GM12864 (cell line): Measurements from ENCODE around the gene CCDC83.

Experiments
- DNase-seq: peaks from one replicate; pipeline ENCODE4 v3.0.0-alpha.2; 2011; ENCODE audit warnings: low read depth
- H3K4me3 ChIP-seq: 2 replicates; pipeline ENCODE4 v1.5.1; 2011; ENCODE audit warnings: mild to moderate bottlenecking, low read depth, low read length, control low read depth
- CTCF ChIP-seq: IDR thresholded peaks from 2 replicates; pipeline ENCODE4 v1.5.1; 2011; ENCODE audit warnings: low read depth, mild to moderate bottlenecking, moderate library complexity, low read length, control low read depth, inconsistent platforms; ENCODE audit errors: missing control alignments

CCDC83 gene

GRCh38 chr11:85896876-85897275 lies 41.7 kb downstream of the CCDC83 start:
- no peak overlapping the region for H3K4me3 ChIP-seq
- no peak for DNase-seq
- no peak for TF ChIP-seq CTCF

GRCh38 chr11:85898456-85898855 lies 43.3 kb downstream of the CCDC83 start:
- H3K4me3 ChIP-seq: no peak overlapping the region
- DNase-seq: no peak
- TF ChIP-seq CTCF: no peak

- no peak for TF ChIP-seq CTCF
- H3K4me3 ChIP-seq: no peak overlapping the region
- DNase-seq: no peak
Observed at GRCh38 chr11:85902353-85902752, 47.2 kb downstream of the CCDC83 start.

GRCh38 chr11:85903406-85903805 lies 48.2 kb downstream of the CCDC83 start:
- no peak overlapping the region for H3K4me3 ChIP-seq
- TF ChIP-seq CTCF: no peak
- DNase-seq: no peak

- no peak for TF ChIP-seq CTCF
- no peak for DNase-seq
- H3K4me3 ChIP-seq: no peak overlapping the region
Observed at GRCh38 chr11:85903811-85904210, 48.6 kb downstream of the CCDC83 start.

- no peak for DNase-seq
- no peak overlapping the region for H3K4me3 ChIP-seq
- no peak for TF ChIP-seq CTCF
Observed at GRCh38 chr11:85912414-85912813, 57.2 kb downstream of the CCDC83 start.

- H3K4me3 ChIP-seq: no peak overlapping the region
- no peak for TF ChIP-seq CTCF
- no peak for DNase-seq
Observed at GRCh38 chr11:85913513-85913912, 58.3 kb downstream of the CCDC83 start.
